Natural killer cell (primary cell): ENCODE data around the gene MMP2. TPM values are rescaled to one million over a fixed set of nuclear protein-coding genes. Genes with fewer than 3 reads are reported as not detected.

Source experiments
- ATAC-seq, 3 donors: fragments of 150-1000 bp in 2 of 3; fragments of 200-7000 bp in 1 of 3; cut with Tn5 transposase; 1 replicate in 1 of 3; 2 replicates in 2 of 3; pipeline ENCODE4 v1.10.0; 2021; ENCODE audit warnings: mild to moderate bottlenecking in 2 of 3, moderate library complexity in 2 of 3
- DNase-seq, 2 donors: peaks; one replicate each; pipeline versions ENCODE4 v3.0.0 to v3.0.0-alpha.2; 2013 to 2021; ENCODE audit warnings: mixed read lengths in 1 of 2
- H3K27ac ChIP-seq: one replicate; pipeline ENCODE4 v1.5.1; 2013; ENCODE audit warnings: mild to moderate bottlenecking, low read length
- H3K27me3 ChIP-seq: one replicate; pipeline ENCODE4 v1.6.1; 2013; ENCODE audit warnings: low read length; ENCODE audit not compliant: control insufficient read depth, insufficient read depth
- H3K36me3 ChIP-seq: one replicate; pipeline ENCODE4 v1.6.1; 2013; ENCODE audit warnings: low read length; ENCODE audit not compliant: control insufficient read depth, insufficient read depth
- H3K4me1 ChIP-seq: one replicate; pipeline ENCODE4 v1.6.1; 2013; ENCODE audit warnings: low read length; ENCODE audit not compliant: control insufficient read depth, insufficient read depth
- H3K4me3 ChIP-seq: one replicate; pipeline ENCODE4 v1.5.1; 2013; ENCODE audit warnings: low read length
- H3K9me3 ChIP-seq: one replicate; pipeline ENCODE4 v1.6.1; 2013; ENCODE audit warnings: low read length; ENCODE audit not compliant: control insufficient read depth, insufficient read depth
- H3K27ac Mint-ChIP-seq, 2 donors: one replicate each; pipeline ENCODE4 v1.8.0; 2022; ENCODE audit warnings: mild to moderate bottlenecking in 2 of 2, mixed read lengths in 2 of 2, moderate library complexity in 1 of 2
- H3K27me3 Mint-ChIP-seq, 2 donors: one replicate each; pipeline ENCODE4 v1.8.0; 2022; ENCODE audit warnings: low read depth in 2 of 2, mixed read lengths in 2 of 2
- H3K36me3 Mint-ChIP-seq: one replicate; pipeline ENCODE4 v1.8.0; 2022; ENCODE audit warnings: mixed read lengths
- H3K4me1 Mint-ChIP-seq, 2 donors: one replicate each; pipeline ENCODE4 v1.8.0; 2022; ENCODE audit warnings: mixed read lengths in 2 of 2
- H3K4me3 Mint-ChIP-seq: one replicate; pipeline ENCODE4 v1.8.0; 2022; ENCODE audit warnings: mild to moderate bottlenecking, moderate library complexity, mixed read lengths
- H3K9me3 Mint-ChIP-seq, 2 donors: one replicate each; pipeline ENCODE4 v1.8.0; 2022; ENCODE audit warnings: mixed read lengths in 2 of 2
- CTCF ChIP-seq: fragments of 200-600 bp; IDR thresholded peaks from one replicate; pipeline ENCODE4 v1.8.0; 2022; ENCODE audit warnings: antibody characterized with exemption
- WGBS: methylation state at CpG from one replicate; pipeline ENCODE4 v1.1.7; 2013; ENCODE audit warnings: missing lambda C conversion rate; ENCODE audit not compliant: insufficient coverage; 5-methylcytosine and 5-hydroxymethylcytosine counted together
- intact Hi-C: fragments of 100-400 bp; cut with micrococcal nuclease; formaldehyde crosslinking; loops from one replicate; pipeline ENCODE4 v1.14.2; 2022
- total RNA-seq, 4 donors: library from RNA; stranded (reverse); fragments of 120-200 nt in 1 of 4; gene quantifications; one replicate each; pipeline versions ENCODE4 v1.2.3 to v1.2.4, GENCODE V29; 2013 to 2022

Gene MMP2
- total RNA-seq, 3 donors from 2014 or later (not counting 1 experiment from before 2014, with no cell fraction given): not detected

GRCh38 chr16:55439101-55439690 lies 39.8 kb upstream of the MMP2 start:
- Mint-ChIP-seq H3K4me1 (no peaks in the 10 kb centered on the region), H3K36me3 (no peaks in the 10 kb centered on the region), H3K27me3 (peaks cover 7 to 8% of the 10 kb centered on the region in 2 donors), H3K27ac (no peak overlapping the region), H3K9me3 (no peaks in the 10 kb centered on the region), H3K4me3 (no peak overlapping the region)
- Histone ChIP-seq H3K4me3 (no peak overlapping the region), H3K9me3 (no peaks in the 10 kb centered on the region), H3K4me1 (no peaks in the 10 kb centered on the region), H3K27me3 (no peaks in the 10 kb centered on the region), H3K27ac (no peak overlapping the region), H3K36me3 (no peaks in the 10 kb centered on the region)
- no peak for ATAC-seq
- intact Hi-C loops: no loop called here
- no peak for DNase-seq
- WGBS: 96% methylated on average over 4 of the region's 6 CpGs
- TF ChIP-seq CTCF: no peak

GRCh38 chr16:55443434-55444346 lies 35.3 kb upstream of the MMP2 start:
- no peaks in the 10 kb centered on the region for H3K9me3 ChIP-seq
- TF ChIP-seq CTCF: no peak
- Mint-ChIP-seq H3K4me3 (no peak overlapping the region), H3K27ac (no peak overlapping the region), H3K9me3 (no peaks in the 10 kb centered on the region), H3K27me3 (peaks cover 0 to 8% of the 10 kb centered on the region in 2 donors), H3K36me3 (no peaks in the 10 kb centered on the region), H3K4me1 (no peaks in the 10 kb centered on the region)
- 44% methylated on average over 9 of the region's 11 CpGs for WGBS
- H3K36me3 ChIP-seq: no peaks in the 10 kb centered on the region
- no peaks in the 10 kb centered on the region for H3K27me3 ChIP-seq
- no peak overlapping the region for H3K4me3 ChIP-seq
- H3K4me1 ChIP-seq: no peaks in the 10 kb centered on the region
- H3K27ac ChIP-seq: no peak overlapping the region
- DNase-seq: no peak
- intact Hi-C loops: no loop called here
- no peak for ATAC-seq

- H3K4me1 ChIP-seq: no peaks in the 10 kb centered on the region
- no peaks in the 10 kb centered on the region for H3K9me3 ChIP-seq
- Mint-ChIP-seq H3K36me3 (no peaks in the 10 kb centered on the region), H3K27ac (no peak overlapping the region), H3K27me3 (peaks cover 0 to 6% of the 10 kb centered on the region in 2 donors), H3K4me3 (no peak overlapping the region), H3K9me3 (no peaks in the 10 kb centered on the region), H3K4me1 (no peaks in the 10 kb centered on the region)
- ATAC-seq (peak in 2 of 3 donors; percentile 33 to 41), DNase-seq (no peak)
- no peaks in the 10 kb centered on the region for H3K36me3 ChIP-seq
- no peak for TF ChIP-seq CTCF
- H3K27me3 ChIP-seq: no peaks in the 10 kb centered on the region
- intact Hi-C loops: no loop called here
- no peak overlapping the region for H3K27ac ChIP-seq
- WGBS: 60% methylated on average over 8 of the region's 8 CpGs
- H3K4me3 ChIP-seq: no peak overlapping the region
Measured at GRCh38 chr16:55444754-55445485, 34.1 kb upstream of the MMP2 start.
